HG03469 (cell line): ENCODE data around the gene ADGRB2.

ENCODE experiments used
- ATAC-seq: cut with Tn5 transposase; IDR thresholded peaks from one replicate; pipeline ENCODE4 v1.9.1; 2021; ENCODE audit warnings: mild to moderate bottlenecking, moderate library complexity, moderate number of reproducible peaks; ENCODE audit not compliant: unreplicated experiment

ADGRB2 gene

GRCh38 chr1:31765041-31765467 lies 914 bp upstream of the ADGRB2 start:
- no peak for ATAC-seq

GRCh38 chr1:31763671-31764311 lies 349 bp downstream of the ADGRB2 start:
- no peak for ATAC-seq

DNA sequence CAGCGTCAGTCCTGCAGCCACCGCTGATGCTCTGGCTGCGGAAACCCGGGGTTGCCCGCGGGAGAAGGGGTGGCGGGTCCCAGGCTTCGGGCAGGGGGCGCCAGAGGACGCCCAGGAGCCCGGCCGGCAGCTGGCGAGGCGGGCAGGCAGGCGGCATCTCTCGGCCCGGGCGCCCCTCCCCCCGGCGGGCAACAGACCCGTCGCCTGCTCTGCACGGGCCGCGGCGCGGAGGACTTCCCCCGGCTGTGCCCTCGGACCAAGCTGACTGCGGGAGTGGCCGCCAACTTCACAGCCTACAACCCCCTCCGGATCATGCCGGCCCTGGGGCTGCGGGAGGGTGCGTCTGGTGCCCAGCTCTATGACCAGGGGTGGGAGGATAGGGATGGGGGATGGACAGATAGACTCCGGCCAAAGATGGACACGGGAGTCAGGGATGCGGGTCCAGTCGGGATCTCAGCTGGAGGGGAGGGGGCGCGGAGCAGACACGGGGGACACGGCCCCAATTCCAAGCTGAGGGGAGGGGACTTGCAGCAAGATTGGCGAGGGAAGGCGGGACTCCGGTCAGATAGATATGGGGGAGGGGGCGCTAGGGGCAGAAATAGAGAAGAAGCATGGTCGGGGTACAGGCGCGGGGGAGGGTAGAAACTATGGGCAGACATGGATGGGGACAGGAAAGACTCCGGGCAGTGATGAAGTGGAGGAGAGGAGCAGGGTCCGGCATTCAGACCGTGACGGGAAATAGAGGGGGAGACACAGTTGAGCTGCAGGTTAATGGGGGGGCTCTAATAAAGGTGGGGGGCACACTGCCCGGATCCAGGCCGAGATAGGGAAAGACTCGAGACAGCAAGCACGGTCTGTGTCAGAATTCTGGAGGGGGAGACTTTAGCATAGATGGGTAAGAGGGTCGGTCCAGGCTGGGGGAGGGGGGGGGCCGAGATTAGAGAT lies 1.1 kb downstream of the ADGRB2 start:
- no peak for ATAC-seq

DNA sequence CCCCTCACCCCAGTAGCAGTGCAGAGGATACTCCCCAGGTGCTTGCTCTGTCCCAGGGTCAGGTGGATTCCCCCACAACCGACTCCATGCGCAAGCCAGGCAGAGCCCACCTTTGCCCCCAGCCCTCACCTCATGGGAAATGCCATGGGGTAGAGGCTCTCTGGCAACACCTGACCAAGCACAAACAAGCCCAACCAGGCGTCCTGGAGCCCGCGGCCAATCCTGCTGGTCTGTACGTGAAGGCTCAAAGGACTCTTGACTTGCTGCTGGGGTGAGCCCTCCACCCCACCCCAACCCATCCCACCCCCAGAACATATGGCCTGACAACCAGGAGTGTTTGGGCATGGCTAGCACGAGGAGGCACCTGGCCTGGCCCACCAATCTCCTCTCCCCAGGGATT lies 1.8 kb downstream of the ADGRB2 start:
- ATAC-seq, result no peak

GRCh38 chr1:31761883-31762282 lies 2.3 kb downstream of the ADGRB2 start:
- no peak for ATAC-seq

GRCh38 chr1:31760471-31761470 lies 3.4 kb downstream of the ADGRB2 start:
- no peak for ATAC-seq

DNA sequence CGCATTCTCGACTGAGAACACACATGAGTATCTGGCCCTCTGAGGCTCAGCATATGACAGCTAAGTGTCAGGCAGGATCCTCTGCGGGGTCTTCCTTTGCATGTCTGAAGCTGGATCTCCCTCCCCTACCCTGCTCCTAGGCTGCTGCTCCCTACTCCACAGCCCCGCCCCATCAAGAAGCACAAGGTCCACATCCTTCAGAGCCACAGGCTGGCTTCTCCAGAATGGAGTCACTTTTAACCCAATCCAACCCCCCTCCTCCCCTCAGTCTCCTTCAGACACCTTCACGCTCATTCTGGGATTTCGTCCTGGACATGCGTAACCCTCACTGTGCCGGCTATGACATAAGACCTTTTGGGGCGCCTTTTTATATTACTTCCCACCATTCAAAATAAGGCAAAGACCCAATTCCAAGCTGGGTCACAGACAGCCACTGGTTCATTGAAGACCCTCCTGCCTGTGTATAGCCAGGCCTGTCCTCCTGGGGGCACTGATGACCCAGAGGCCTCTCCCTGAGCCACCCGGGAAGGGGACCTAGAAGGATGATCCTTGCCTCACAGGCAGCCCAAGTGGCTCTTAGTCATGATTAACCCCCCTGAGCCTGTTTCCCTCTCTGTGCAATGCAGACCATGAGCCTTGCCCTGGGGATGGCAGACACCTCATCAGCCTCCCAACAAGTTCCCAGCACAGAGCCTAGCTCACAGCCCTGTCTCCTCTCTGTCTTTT lies 4.7 kb downstream of the ADGRB2 start:
- ATAC-seq, result no peak

DNA sequence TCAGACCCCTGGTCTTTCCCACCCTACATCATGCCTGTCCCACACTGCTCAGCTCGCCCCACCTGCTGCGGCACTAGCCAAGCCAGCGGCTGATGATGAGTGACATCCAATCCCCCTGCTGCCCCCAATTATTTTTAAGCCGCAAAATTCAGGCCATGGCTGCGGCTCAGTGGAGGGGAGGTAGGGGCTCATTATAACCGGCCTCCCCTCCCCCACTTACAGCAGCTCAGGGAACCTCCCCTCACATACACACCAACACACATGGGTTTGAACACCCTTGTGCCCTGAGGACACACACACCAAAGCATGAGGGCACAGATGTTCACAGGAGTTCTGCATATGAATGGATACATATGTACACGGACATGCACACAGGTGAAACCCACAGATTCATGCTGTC lies 5.3 kb downstream of the ADGRB2 start:
- no peak for ATAC-seq

GRCh38 chr1:31757989-31758388 lies 6.2 kb downstream of the ADGRB2 start:
- no peak for ATAC-seq

DNA sequence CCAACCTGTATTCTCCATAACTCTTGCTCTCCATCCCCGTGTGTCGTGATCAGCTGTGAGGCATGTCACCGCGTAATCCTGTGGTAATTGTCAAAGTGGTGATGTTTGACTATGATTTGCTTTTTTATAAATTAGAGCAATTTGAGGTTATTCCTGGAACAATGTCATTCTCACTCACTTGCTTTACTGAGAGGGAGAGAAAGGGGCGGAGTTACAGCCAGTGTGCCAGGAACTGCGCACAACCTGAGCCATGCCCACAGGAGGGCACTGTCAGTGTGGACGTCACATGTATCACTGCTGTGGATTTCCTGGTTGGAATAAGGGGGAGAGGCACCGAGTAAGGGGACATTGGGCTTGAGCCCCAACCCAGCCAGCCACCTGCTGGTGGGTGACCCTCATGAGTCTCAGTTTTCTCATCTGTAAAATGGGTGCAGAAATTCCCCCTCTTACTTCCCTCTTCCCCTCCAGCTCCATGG lies 6.9 kb downstream of the ADGRB2 start:
- ATAC-seq, result no peak

- ATAC-seq, result no peak
Measured at GRCh38 chr1:31756578-31756977, 7.6 kb downstream of the ADGRB2 start.

GRCh38 chr1:31755850-31756492 lies 8.2 kb downstream of the ADGRB2 start:
- no peak for ATAC-seq

- no peak for ATAC-seq
Measured at GRCh38 chr1:31755197-31755611, 8.9 kb downstream of the ADGRB2 start.

DNA sequence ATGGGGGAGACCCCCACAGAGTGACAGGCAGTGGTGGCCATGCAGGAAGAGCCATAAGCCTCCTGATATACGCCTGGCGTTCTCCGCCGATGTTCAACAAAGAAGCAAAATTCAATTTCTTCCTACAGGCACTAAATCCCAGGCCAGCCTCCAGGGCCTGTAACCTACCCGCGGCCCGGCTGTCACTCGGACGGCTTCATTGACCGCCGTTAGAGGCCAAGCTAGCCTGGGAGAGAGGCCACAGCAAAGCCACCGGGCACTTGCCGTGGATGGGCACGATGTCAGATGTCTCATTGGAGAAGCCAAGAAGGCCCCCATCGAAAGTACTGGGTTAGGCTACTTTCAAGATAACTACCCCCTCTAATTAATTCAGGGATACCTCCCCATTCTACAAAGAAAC lies 9.7 kb downstream of the ADGRB2 start:
- ATAC-seq, result no peak

DNA sequence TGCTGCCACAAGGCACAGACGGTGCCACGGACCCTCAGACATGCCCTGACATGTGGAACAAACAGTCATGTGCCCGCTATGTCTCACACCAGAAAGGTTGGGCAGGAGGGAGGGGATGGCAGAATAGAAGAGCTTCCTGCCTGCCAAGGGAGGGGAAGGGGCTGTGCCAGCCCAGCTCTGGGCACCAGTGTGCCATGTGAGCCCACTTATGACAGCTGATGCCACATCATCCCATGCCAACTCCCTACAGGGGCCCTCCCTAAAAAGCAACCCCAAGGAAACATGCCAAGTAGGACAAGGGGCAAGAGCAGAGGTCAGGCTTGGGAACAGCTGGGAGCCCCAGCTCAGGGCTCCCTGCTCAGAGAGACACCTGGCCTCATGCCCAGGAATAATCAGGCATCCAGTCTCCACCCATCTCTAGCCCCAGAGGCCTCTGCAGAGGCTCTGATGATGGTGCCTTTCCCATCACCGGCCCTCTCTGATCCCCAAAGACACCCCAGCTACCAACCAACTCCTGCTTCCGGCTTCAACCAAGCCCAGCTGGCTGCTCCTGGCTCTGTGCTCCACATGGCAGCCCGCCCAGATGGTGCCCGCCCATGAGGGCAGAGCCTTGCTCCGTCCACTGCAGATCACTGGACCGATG lies 10.3 kb downstream of the ADGRB2 start:
- ATAC-seq, result no peak

DNA sequence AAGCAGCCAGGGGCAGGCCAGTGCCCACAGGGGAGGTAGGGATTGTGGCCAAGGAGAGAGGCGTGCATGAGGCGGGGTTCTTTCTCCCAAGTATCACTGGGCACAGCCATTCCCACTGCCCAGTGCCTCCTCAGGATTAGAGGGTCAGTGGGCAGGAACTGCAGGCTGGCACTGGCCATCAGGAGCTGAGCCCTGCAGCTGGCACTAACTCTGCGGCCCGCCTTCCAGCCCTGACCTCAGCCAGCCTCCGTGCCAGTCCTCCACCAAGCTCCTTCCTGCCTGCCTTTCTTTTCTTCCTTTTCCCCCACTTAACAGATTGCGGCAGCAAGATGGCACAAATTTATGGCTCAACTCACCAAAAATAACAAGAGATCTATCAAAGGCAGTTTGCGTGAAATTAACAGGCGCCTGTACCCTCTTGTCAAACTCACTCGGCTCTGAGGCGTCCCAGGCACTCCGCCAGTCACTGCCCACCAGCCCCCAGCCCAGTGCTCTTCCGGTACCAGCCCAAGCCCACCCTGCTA lies 11.1 kb downstream of the ADGRB2 start:
- ATAC-seq, result no peak

DNA sequence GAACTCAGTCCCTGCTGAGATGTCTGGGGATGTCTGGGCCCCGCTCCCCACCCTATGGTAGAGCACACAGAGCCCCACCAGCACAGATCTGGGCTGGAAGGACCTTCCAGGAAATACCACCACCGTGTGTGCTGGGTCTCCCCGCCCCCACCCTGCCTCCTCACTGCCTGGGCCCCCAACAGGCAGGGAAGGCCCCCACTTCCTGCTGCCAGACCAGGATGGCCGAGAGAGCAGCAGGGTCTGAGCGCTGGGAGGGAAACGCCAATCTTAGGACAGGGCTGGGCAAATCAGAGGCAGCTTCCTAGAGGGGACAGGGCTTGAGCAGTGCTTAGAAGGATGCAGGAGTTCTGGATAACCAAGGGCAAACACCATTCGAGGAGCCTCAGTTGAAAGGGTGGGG lies 11.9 kb downstream of the ADGRB2 start:
- no peak for ATAC-seq

GRCh38 chr1:31751822-31752241 lies 12.3 kb downstream of the ADGRB2 start:
- no peak for ATAC-seq
